Upper lobe of left lung (tissue), 4 donors: ENCODE data around the gene KANSL2.

Experiments used
- POLR2A ChIP-seq, 4 donors: fragments of 450-650 bp; IDR thresholded peaks; one replicate each; pipeline ENCODE4 v1.5.1; 2016 to 2017; ENCODE audit warnings: antibody characterized with exemption in 4 of 4, mild to moderate bottlenecking in 2 of 4
- TF ChIP-seq, protein P1 (sequence below), 6 experiments: fragments of 450-650 bp in 4 of 6; fragments of 200-600 bp in 2 of 6; sonication (generic) in 2 of 6; IDR thresholded peaks; one replicate each; pipeline ENCODE4 v1.5.1; 2016 to 2019; ENCODE audit warnings: antibody characterized with exemption in 6 of 6

DNA sequence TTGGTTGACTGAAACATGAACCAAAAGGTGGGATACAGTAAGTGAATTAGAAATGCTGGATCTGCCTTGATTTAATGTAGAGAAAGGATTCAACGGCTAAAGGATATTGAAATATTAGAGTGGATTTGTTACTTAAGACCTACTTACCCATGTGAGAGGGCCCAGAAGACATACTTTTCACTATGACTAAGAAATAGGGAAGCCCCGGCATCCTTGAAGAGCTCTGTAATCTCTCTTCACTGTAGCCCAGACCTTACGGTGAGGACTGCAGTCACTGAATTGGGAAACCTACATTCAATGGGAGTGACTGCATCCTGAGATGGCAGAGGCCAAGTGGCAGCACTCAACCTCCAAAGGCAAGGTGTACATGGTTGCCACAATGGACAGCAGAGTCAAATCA, 52.5 kb downstream of the KANSL2 start:
- TF ChIP-seq, protein P1, sequence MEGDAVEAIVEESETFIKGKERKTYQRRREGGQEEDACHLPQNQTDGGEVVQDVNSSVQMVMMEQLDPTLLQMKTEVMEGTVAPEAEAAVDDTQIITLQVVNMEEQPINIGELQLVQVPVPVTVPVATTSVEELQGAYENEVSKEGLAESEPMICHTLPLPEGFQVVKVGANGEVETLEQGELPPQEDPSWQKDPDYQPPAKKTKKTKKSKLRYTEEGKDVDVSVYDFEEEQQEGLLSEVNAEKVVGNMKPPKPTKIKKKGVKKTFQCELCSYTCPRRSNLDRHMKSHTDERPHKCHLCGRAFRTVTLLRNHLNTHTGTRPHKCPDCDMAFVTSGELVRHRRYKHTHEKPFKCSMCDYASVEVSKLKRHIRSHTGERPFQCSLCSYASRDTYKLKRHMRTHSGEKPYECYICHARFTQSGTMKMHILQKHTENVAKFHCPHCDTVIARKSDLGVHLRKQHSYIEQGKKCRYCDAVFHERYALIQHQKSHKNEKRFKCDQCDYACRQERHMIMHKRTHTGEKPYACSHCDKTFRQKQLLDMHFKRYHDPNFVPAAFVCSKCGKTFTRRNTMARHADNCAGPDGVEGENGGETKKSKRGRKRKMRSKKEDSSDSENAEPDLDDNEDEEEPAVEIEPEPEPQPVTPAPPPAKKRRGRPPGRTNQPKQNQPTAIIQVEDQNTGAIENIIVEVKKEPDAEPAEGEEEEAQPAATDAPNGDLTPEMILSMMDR (IDR thresholded peaks at IDR 0.05) = no peak
- TF ChIP-seq POLR2A (IDR thresholded peaks at IDR 0.05) = no peak
